WERI-Rb-1 (cell line): ENCODE results near the gene GPC1.

Experiments used
- DNase-seq: peaks from one replicate; pipeline ENCODE4 v3.0.0-alpha.2; 2020
- H3K27ac ChIP-seq: fragments of 250-450 bp; sonication (Bioruptor Pico); 2 replicates; pipeline ENCODE4 v1.5.1; 2020; ENCODE audit warnings: mild to moderate bottlenecking, moderate library complexity
- H3K27me3 ChIP-seq: fragments of 250-450 bp; sonication (Bioruptor Pico); 2 replicates; pipeline ENCODE4 v1.5.1; 2021; ENCODE audit warnings: mild to moderate bottlenecking, low read depth, moderate library complexity; ENCODE audit not compliant: insufficient read depth, severe bottlenecking
- H3K36me3 ChIP-seq: fragments of 250-450 bp; sonication (Bioruptor Pico); 2 replicates; pipeline ENCODE4 v1.5.1; 2020; ENCODE audit warnings: mild to moderate bottlenecking, moderate library complexity
- H3K4me3 ChIP-seq: 2 replicates; pipeline ENCODE4 v1.5.1; 2011; ENCODE audit warnings: low read depth, mild to moderate bottlenecking, control low read depth, low read length
- H3K9me3 ChIP-seq: fragments of 250-450 bp; sonication (Bioruptor Pico); 2 replicates; pipeline ENCODE4 v1.5.1; 2021; ENCODE audit warnings: mild to moderate bottlenecking, moderate library complexity; ENCODE audit not compliant: severe bottlenecking
- TF ChIP-seq, protein P1 (sequence below): IDR thresholded peaks from 2 replicates; pipeline ENCODE4 v1.5.1; 2011; ENCODE audit warnings: low read depth, mild to moderate bottlenecking, control low read depth, inconsistent platforms, low read length

GPC1 gene

DNA sequence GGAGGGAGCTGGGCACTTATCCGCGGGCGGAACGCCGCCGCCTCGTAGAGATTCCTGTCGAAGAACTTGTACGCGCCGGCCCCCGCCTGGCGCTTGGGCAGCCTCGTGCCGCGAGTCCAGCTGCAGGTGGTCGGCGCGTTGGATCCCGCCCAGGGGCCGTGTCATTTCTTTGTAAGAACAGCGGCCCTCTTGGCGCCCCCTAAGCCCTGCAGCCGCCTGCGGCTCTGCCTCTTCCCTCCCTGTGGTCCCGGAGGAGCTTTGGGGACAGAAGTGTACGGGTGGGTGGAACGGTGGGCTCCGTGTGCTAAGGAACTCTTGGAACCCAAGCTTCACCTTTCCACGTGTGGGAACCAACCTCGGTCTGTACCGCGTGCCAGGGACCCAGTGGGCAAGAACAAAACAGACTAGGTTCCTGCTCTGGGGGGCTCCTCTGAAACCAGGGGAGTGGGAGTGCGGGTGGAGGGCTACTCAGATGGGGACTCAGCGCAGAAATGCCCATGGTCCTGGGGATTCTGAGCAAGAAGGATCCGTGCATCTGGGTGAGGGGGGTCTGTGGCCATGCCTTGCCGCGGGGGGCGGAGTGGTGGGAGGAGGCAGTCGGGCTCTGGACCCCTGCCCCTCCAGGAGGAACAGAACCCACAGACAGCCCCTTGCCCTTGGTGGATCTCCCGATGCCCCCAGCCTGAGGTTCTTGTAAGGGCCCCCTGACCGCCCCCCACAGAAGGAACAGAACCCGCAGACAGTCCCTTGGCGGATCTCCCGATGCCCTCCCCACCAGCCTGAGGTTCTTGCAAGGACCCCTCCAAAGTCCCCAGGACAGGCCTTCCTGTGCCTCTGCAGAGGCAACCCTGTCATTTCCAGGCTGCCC lies 1.5 kb downstream of the GPC1 start:
- TF ChIP-seq, protein P1, sequence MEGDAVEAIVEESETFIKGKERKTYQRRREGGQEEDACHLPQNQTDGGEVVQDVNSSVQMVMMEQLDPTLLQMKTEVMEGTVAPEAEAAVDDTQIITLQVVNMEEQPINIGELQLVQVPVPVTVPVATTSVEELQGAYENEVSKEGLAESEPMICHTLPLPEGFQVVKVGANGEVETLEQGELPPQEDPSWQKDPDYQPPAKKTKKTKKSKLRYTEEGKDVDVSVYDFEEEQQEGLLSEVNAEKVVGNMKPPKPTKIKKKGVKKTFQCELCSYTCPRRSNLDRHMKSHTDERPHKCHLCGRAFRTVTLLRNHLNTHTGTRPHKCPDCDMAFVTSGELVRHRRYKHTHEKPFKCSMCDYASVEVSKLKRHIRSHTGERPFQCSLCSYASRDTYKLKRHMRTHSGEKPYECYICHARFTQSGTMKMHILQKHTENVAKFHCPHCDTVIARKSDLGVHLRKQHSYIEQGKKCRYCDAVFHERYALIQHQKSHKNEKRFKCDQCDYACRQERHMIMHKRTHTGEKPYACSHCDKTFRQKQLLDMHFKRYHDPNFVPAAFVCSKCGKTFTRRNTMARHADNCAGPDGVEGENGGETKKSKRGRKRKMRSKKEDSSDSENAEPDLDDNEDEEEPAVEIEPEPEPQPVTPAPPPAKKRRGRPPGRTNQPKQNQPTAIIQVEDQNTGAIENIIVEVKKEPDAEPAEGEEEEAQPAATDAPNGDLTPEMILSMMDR, result no peak
- peak; percentile 39 for DNase-seq
- peak overlapping the region; percentile 57 for H3K4me3 ChIP-seq
- H3K27me3 ChIP-seq, result no peaks in the 10 kb centered on the region
- H3K36me3 ChIP-seq, result no peaks in the 10 kb centered on the region
- H3K9me3 ChIP-seq, result no peaks in the 10 kb centered on the region
- no peak overlapping the region for H3K27ac ChIP-seq

DNA sequence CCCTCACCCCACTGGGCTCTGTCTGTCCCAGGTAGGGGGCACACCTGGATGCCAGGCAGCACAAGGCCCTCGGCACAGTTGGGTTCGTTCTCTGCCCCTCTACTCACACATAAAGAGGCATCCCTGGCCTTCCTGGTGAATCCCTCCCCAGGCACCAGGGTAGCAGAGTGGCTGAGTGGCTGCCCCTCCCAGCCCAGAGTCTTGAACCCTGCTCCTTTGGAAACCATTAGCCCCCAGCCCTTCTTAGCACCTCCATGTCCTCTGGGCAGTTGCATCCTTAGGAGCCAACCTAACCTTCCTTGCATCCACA lies 2.0 kb downstream of the GPC1 start:
- H3K4me3 ChIP-seq, result no peak overlapping the region
- no peaks in the 10 kb centered on the region for H3K36me3 ChIP-seq
- no peaks in the 10 kb centered on the region for H3K9me3 ChIP-seq
- TF ChIP-seq, protein P1, result no peak
- DNase-seq, result peak; percentile 6
- H3K27ac ChIP-seq, result no peak overlapping the region
- H3K27me3 ChIP-seq, result no peaks in the 10 kb centered on the region

DNA sequence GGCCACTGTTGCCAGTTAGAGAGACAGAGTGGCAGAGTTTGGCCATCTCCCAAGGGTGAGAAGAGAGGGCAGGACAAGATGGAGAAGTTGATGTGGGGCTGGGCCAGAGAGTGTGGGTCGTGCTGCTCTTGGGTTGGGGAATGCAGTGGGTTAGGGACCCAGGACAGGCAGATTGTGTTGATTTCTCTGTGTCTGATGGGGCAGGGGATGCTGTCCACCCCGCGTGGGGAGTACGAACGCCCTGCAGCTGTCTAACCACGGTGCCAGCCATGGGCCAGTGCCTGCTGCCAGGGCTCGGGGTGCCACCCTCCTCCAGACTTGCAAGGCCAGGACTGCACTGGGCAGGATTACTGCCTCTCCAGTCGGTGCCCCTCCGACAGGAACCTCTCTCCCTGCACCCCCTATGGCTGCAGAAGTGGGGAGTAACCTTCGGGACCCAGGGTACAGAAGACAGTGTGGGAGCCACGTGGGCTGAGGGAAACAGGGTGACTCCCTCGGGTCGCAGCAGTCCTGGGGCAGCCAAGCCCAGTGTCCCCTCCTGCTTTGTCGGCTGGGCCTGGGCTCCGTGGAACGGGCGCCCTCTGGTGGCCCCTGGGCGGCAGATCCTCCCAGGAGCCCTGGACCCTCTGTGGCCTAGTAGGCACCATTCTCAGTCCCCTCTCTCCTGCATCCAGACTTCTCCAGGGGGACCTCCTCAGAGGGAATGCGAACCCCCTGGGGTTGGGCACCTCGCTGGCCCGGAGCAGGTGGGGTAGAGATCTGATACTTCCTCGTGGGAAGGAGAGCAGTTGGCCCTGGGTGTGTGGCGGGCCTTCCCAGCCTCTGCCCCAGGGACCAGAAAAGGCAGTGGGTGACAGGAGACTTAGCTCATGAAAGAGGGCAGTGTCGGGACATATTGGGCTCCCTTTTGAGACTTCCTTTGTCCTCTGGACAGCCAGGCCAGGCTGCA lies 2.7 kb downstream of the GPC1 start:
- Histone ChIP-seq H3K4me3 (no peak overlapping the region), H3K36me3 (no peaks in the 10 kb centered on the region), H3K27ac (no peak overlapping the region), H3K9me3 (no peaks in the 10 kb centered on the region), H3K27me3 (no peaks in the 10 kb centered on the region)
- TF ChIP-seq, protein P1, result peak; percentile 96
- DNase-seq, result peak; percentile 64

DNA sequence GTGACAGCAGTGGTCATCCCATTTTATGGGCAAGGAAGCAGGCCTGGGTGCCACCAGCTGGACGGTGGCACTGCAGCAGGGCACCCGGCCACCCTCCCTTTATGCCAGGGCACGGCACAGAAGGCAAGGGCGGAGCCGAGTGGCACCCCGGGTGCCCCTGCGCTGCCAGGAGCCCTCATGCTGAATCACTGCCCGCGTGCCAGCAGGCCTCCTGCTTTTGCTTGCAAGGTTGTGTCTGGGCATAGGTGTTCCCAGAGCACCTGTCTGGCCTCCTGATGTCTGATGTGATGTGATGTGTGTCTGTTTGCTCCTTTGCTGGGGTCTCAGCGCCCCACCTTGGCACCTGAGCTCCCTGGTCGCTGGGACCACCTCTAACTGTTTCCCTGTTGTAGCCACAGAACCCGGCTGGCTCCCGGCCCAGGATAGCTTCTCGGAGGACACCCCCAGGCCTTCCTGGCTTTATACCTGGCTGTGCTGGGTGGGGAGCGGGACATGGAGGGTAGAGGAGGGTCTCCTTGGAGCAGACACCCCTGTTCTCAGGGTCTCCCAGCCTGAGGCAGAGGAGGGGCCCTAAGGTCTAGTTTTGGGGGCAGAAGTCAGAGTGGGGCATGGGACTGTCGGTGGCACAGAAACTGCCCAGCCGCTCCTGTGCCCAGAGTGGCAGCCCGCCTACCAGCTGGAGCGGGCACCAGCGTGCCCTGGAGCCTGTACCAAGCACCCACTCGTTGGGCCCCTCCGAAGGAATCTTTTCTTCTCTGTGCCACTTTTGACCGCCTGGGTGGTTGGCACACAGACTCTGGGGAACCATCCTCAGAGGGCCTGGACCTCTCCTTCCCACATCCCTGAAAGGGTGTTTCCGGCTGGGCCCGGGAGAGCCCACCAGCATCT lies 3.6 kb downstream of the GPC1 start:
- Histone ChIP-seq H3K4me3 (no peak overlapping the region), H3K27me3 (no peaks in the 10 kb centered on the region), H3K27ac (no peak overlapping the region), H3K36me3 (no peaks in the 10 kb centered on the region), H3K9me3 (no peaks in the 10 kb centered on the region)
- TF ChIP-seq, protein P1, result no peak
- DNase-seq, result peak; percentile 4

DNA sequence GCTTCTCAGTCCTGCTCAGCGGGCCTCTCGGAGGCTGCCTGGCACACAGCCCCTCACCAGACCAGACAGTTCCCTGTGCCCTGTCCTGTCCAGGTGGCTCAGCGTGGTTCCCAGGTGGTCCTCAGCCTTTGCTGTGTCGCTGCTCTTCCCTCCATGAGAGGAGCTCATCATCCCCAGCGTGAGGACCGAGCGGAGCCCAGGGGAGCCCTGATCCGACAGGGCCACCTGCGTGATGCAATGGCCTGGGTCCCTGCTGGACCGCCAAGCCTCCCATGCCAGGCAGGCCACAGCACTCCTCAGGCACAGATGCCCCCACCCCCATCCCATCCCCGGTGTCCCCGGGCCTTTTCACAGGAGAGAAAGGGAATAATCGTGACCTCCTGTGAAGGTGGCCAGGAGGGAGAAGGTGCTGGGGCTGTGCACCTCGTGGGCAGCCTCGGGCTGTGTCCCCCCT lies 4.3 kb downstream of the GPC1 start:
- TF ChIP-seq, protein P1, result no peak

More for the DNA sequence above, 4.3 kb downstream of the GPC1 start:
- DNase-seq, result peak; percentile 6
- Histone ChIP-seq H3K27me3 (no peaks in the 10 kb centered on the region), H3K4me3 (no peak overlapping the region), H3K36me3 (no peaks in the 10 kb centered on the region), H3K9me3 (no peaks in the 10 kb centered on the region), H3K27ac (no peak overlapping the region)
